DND-41 (cell line): ENCODE results near the gene ZSCAN30.

Experiments used
- EZH2 ChIP-seq: IDR thresholded peaks from 3 replicates; pipeline ENCODE4 v1.6.1; 2012; ENCODE audit warnings: borderline replicate concordance, low read depth, mild to moderate bottlenecking, moderate library complexity, low read length, inconsistent platforms; ENCODE audit not compliant: severe bottlenecking
- TF ChIP-seq, protein P1 (sequence below): IDR thresholded peaks from 2 replicates; pipeline ENCODE4 v1.5.1; 2012; ENCODE audit warnings: borderline replicate concordance, low read length, moderate library complexity, mild to moderate bottlenecking; ENCODE audit not compliant: poor library complexity, severe bottlenecking; ENCODE audit errors: extremely low read depth

DNA sequence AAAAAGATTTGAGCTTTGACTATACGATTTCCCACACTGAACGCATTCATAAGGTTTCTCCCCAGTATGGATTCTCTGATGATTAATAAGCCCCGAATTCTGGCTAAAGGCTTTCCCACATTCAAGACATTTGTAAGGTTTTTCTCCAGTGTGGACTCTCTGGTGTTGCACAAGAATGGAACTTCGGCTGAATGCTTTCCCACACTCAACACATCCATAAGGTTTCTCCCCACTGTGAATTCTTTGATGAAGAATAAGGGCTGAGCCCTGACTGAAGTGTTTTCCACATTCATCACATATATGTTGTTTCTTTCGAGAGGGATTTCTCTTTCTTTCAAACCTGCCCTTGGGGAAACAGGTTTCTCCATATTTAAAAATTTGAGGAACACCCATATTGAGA lies 47.3 kb upstream of the ZSCAN30 start:
- TF ChIP-seq, protein P1, sequence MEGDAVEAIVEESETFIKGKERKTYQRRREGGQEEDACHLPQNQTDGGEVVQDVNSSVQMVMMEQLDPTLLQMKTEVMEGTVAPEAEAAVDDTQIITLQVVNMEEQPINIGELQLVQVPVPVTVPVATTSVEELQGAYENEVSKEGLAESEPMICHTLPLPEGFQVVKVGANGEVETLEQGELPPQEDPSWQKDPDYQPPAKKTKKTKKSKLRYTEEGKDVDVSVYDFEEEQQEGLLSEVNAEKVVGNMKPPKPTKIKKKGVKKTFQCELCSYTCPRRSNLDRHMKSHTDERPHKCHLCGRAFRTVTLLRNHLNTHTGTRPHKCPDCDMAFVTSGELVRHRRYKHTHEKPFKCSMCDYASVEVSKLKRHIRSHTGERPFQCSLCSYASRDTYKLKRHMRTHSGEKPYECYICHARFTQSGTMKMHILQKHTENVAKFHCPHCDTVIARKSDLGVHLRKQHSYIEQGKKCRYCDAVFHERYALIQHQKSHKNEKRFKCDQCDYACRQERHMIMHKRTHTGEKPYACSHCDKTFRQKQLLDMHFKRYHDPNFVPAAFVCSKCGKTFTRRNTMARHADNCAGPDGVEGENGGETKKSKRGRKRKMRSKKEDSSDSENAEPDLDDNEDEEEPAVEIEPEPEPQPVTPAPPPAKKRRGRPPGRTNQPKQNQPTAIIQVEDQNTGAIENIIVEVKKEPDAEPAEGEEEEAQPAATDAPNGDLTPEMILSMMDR, result no peak
- TF ChIP-seq EZH2, result no peak
